ENCODE measurements around the gene SLC9A1.

DNA sequence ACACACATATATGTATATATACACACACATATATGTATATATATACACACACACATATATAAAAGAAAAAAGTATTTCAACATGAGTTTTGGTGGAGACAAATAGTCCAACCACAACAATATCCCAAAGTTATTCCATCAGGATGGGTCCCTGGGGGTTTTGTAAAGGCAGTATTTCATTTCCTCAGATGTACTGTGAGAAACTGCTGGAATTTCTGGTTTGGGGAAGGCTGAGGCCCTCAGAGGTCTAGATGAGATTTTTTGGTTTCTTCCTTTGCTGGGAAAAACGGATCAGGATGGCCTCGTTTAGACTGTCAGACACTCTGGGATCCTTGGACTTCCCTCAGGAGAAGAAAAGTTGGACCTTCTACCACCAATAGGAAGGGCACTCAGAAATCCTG, 105.8 kb downstream of the SLC9A1 start:
- TF ChIP-seq CTCF (IDR thresholded peaks at IDR 0.05) = no peak
- TF ChIP-seq POLR2A (IDR thresholded peaks at IDR 0.05) = no peak

Measured in right lobe of liver (tissue), 4 donors.